Measurements from ENCODE around the gene EDAR. TPM values are rescaled to one million over a fixed set of nuclear protein-coding genes. Genes with fewer than 3 reads are reported as not detected.

EDAR gene
- not detected in 2 replicates for total RNA-seq (2013; cell fraction: nucleolus; rRNA removed)
- total RNA-seq (2014; rRNA removed) (not detected in 2 replicates), total RNA-seq (2014; rRNA removed; fragmentation: Illumina TruSeq; extraction: Trizol) (not detected in 2 replicates), total RNA-seq (2021) (0.05 TPM in 1 of 2 replicates, not detected in the other), polyA plus RNA-seq (2011; rRNA removed) (not detected in 2 replicates), polyA plus RNA-seq (2014; fragmentation: Illumina TruSeq; extraction: Trizol) (not detected in 2 replicates), polyA plus RNA-seq (2014; fragmentation: Nextera tagmentation; extraction: Ambion mirVana) (not detected), polyA plus RNA-seq (2014; rRNA removed) (0.04 TPM in 1 of 2 replicates, not detected in the other), polyA plus RNA-seq (2016; fragmentation: Nextera tagmentation; extraction: Ambion mirVana) (not detected), polyA minus RNA-seq (2011; rRNA and poly(A)+ RNA removed) (not detected in 2 replicates), Bru-seq, nascent RNA (percentile 1 among the genes with signal in this experiment), BruChase-seq, experiment 1, labeled RNA remaining after a 6-hour chase (percentile 1 among the genes with signal in this experiment), BruChase-seq, experiment 2, labeled RNA remaining after a 2-hour chase (percentile 1 among the genes with signal in this experiment)
- polyA plus RNA-seq (2011; ENCODE audit: low read depth) = not detected
- not detected in 2 replicates for polyA plus RNA-seq (2011; cell fraction: cytosol; rRNA removed)
- not detected in 2 replicates for polyA plus RNA-seq (2011; cell fraction: nucleus; rRNA removed)
- polyA plus RNA-seq (2012) = 0.03 TPM in 1 of 2 replicates, not detected in the other
- not detected in 2 replicates for polyA minus RNA-seq (2011; cell fraction: cytosol; rRNA and poly(A)+ RNA removed)
- not detected in 2 replicates for polyA minus RNA-seq (2011; cell fraction: nucleus; rRNA and poly(A)+ RNA removed)
- long read RNA-seq, experiment 1 = 0 reads
- long read RNA-seq, experiment 2 = 0 reads

- in situ Hi-C loops (cut with MboI) (no loop called here), intact Hi-C loops (cut with micrococcal nuclease; ENCODE audit: unreplicated experiment) (loop anchor here (5.0 kb wide), 1 partner anchor 62 kb away; no protein-coding TSS in a partner anchor)
- Histone ChIP-seq H3K4me3 (no peak within 1 kb of the TSS), H3K9me3 (replicated peaks; ENCODE audit: control insufficient read depth, insufficient read depth, low read length) (no peaks in the 10 kb centered on the region), H3K4me2 (ENCODE audit: control insufficient read depth, insufficient read depth) (no peak within 1 kb of the TSS), H3K79me2 (ENCODE audit: control insufficient read depth, insufficient read depth, low read length) (no peaks in the 10 kb centered on the region), H3K9ac (ENCODE audit: control insufficient read depth, insufficient read depth, low read length) (no peak within 1 kb of the TSS), H2AFZ (ENCODE audit: control insufficient read depth, low read depth, low read length) (no peak within 1 kb of the TSS), H3K36me3 (ENCODE audit: control insufficient read depth in 2 of 2, insufficient read depth in 2 of 2, low read length in 1 of 2) (no peaks in the 10 kb centered on the region), H3K27ac (ENCODE audit: control insufficient read depth, insufficient read depth) (no peak within 1 kb of the TSS), H4K20me1 (ENCODE audit: control insufficient read depth, insufficient read depth) (no peaks in the 10 kb centered on the region), H3K27me3 (replicated peaks in 1 of 2; ENCODE audit: control insufficient read depth in 2 of 2, insufficient read depth in 2 of 2, low read length in 1 of 2) (peaks cover 0 to 1% of the 10 kb centered on the region in 2 experiments; a peak in 2 of 4 replicates), H3K4me1 (ENCODE audit: control insufficient read depth, insufficient read depth, low read length) (no peaks in the 10 kb centered on the region)
- CTCF ChIA-PET = interaction anchor here (1.4 kb wide), 1 partner anchor 20 kb away, joined by 3 read pairs; no protein-coding TSS in a partner anchor
- DNase-seq (ENCODE audit: low read depth, low spot score) (no peak), ATAC-seq (peak; percentile 93), FAIRE-seq (no peak)
- POLR2A ChIA-PET = no interaction called here
- TF ChIP-seq GATAD2B (conservative IDR thresholded peaks at IDR 0.05; ENCODE audit: low read depth) (no peak), RAD21 (IDR thresholded peaks at IDR 0.05; ENCODE audit: insufficient read depth, low read depth, low read length) (peak; percentile 47; the same call in 1 of the 2 replicates), NR2F1 (conservative IDR thresholded peaks at IDR 0.05) (no peak), CTCF (IDR thresholded peaks at IDR 0.05 in 2 of 3, conservative IDR thresholded peaks at IDR 0.05 in 1 of 3; ENCODE audit: control insufficient read depth in 2 of 3, extremely low read depth in 1 of 3, insufficient read depth in 1 of 3, low read depth in 3 of 3, low read length in 3 of 3) (peak; percentile 44 to 55 (median 52)), NR2C1 (IDR thresholded peaks at IDR 0.05) (no peak), USF2 (IDR thresholded peaks at IDR 0.05; ENCODE audit: borderline replicate concordance, low read depth, low read length) (no peak), KDM1A (IDR thresholded peaks at IDR 0.05; ENCODE audit: borderline replicate concordance) (no peak), RBBP5 (conservative IDR thresholded peaks at IDR 0.05) (no peak), YBX1 (IDR thresholded peaks at IDR 0.05) (no peak), YY1 (IDR thresholded peaks at IDR 0.05; ENCODE audit: low read depth, low read length) (0 out of 2 replicates have a peak, but pooled peaks have one; percentile 31), MTA2 (IDR thresholded peaks at IDR 0.05; ENCODE audit: low read depth) (no peak), SUPT20H (IDR thresholded peaks at IDR 0.05; ENCODE audit: borderline replicate concordance, control insufficient read depth, low read depth, low read length) (no peak), NFIC (IDR thresholded peaks at IDR 0.05; ENCODE audit: low read depth, low read length) (no peak), BHLHE40 (IDR thresholded peaks at IDR 0.05; ENCODE audit: borderline replicate concordance in 1 of 2, low read depth in 2 of 2, low read length in 1 of 2) (peak in 1 of 2 experiments; percentile 53; a peak in 1 of 4 replicates)
- WGBS (ENCODE audit: insufficient coverage, insufficient replicate concordance, low lambda C conversion rate, missing lambda C conversion rate) = 21% methylated on average over 20 of the region's 20 CpGs
- SMC1A ChIA-PET (ENCODE audit: uncharacterized antibody, unreplicated experiment) = interaction anchor here (1.0 kb wide), 1 partner anchor 19 kb away, joined by 3 read pairs; no protein-coding TSS in a partner anchor
- BruUV-seq (replicated peaks) = no TSS peak
- RAD21 ChIA-PET (ENCODE audit: unreplicated experiment) = no interaction called here
These were observed at the start of gene EDAR for GRCh38 chr2:108988796-108989713. Gene EDAR (minus strand): TSS chr2:108989220. CDS start chr2:108931014, 58,206 bp downstream.
